IPS-18a (cell line): ENCODE results near the gene HMX1.

Experiments used
- H3K27ac ChIP-seq: one replicate; pipeline ENCODE4 v1.5.1; 2013; ENCODE audit warnings: low read length
- H3K27me3 ChIP-seq: one replicate; pipeline ENCODE4 v1.6.1; 2013; ENCODE audit warnings: mild to moderate bottlenecking, low read length; ENCODE audit not compliant: control insufficient read depth, insufficient read depth
- H3K36me3 ChIP-seq: one replicate; pipeline ENCODE4 v1.6.1; 2013; ENCODE audit warnings: low read depth, low read length; ENCODE audit not compliant: control insufficient read depth
- H3K4me1 ChIP-seq: one replicate; pipeline ENCODE4 v1.6.1; 2013; ENCODE audit warnings: low read depth, low read length; ENCODE audit not compliant: control insufficient read depth
- H3K4me3 ChIP-seq: one replicate; pipeline ENCODE4 v1.5.1; 2013; ENCODE audit warnings: low read length
- H3K9ac ChIP-seq: one replicate; pipeline ENCODE4 v1.6.1; 2013; ENCODE audit warnings: mild to moderate bottlenecking, low read length, moderate library complexity
- H3K9me3 ChIP-seq: one replicate; pipeline ENCODE4 v1.6.1; 2013; ENCODE audit warnings: low read depth, low read length; ENCODE audit not compliant: control insufficient read depth

The HMX1 gene

DNA sequence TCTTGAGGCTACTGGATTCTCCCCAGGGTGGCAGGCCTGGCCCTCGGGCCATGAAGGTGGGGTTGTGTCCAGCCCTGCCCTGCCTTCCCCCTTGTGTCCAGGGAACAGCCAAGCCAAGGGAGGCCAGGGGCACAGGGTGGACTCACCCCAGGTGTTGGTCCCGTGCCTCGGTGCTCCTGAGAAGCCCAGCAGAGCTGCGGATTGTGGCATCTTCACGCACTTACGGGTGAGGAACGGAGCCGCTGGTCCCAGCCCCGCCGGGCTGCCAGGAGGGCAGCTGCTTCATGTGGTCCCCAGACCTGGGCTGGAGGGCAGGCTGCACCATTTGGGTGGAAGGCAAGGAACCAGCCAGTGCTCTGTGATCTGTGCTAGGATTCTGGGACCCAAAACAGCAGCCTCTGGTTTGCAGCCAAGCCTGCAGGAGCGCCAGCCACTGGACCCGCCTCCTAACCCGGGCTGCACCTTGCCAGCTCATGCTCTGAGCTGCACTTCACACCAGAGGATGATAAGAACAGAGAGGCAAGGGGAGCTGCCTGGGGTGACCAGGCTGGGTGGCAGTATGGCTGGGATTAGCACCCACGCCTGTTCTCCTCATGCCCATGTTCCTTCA lies 36.1 kb upstream of the HMX1 start:
- Histone ChIP-seq H3K9ac (no peak overlapping the region), H3K27me3 (no peaks in the 10 kb centered on the region), H3K27ac (no peak overlapping the region), H3K4me1 (no peaks in the 10 kb centered on the region), H3K36me3 (no peaks in the 10 kb centered on the region), H3K9me3 (no peaks in the 10 kb centered on the region), H3K4me3 (no peak overlapping the region)

DNA sequence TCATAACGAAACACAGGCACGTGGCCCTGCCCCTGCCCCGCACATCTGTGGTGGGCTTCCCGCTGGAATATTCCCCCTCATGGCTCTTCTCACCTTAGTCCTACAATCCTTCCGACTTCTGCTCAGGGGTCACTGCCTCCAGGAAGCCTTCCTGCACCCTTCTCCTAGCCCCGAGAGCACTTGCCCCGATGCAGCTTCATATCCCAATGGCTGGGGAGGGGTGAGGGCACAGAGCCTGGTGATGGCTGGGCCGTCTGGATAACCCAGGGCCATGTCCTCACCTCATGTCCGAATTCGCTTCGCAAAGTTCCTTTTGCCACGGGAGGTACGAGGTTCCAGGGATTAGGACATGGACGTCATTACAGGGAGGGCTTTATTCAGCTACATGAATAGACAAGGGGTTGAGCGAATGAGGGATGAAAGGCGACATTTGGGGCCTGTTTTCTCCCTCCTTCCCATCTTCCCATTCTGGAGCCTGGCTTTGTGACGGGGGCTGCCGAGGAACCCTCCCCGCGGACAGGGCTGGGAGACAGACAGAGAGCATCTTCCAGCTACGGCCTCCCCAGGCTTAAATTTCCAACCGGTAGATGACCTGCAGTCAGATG lies 35.5 kb upstream of the HMX1 start:
- H3K9me3 ChIP-seq: no peaks in the 10 kb centered on the region
- no peaks in the 10 kb centered on the region for H3K36me3 ChIP-seq
- H3K4me1 ChIP-seq: no peaks in the 10 kb centered on the region
- H3K9ac ChIP-seq: no peak overlapping the region
- H3K27me3 ChIP-seq: no peaks in the 10 kb centered on the region
- H3K4me3 ChIP-seq: no peak overlapping the region
- no peak overlapping the region for H3K27ac ChIP-seq

DNA sequence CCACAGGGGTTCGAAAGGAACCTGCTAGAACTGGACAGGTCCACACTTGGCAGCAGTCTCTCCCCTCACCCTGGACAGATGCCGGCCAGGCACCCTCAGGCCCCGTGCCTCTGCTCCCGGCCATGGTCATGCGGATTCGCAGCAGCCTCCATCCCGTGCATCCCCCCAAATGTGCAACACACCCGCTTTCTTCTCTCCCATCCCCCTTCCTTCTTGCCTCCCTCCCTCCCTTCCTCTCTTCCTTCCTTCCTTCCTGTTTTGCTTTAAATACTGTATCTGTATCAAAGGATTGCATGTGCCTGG lies 35.0 kb upstream of the HMX1 start:
- H3K4me3 ChIP-seq: no peak overlapping the region
- peaks cover 3% of the 10 kb centered on the region for H3K9me3 ChIP-seq
- no peaks in the 10 kb centered on the region for H3K4me1 ChIP-seq
- no peak overlapping the region for H3K9ac ChIP-seq
- H3K36me3 ChIP-seq: no peaks in the 10 kb centered on the region
- H3K27me3 ChIP-seq: no peaks in the 10 kb centered on the region
- no peak overlapping the region for H3K27ac ChIP-seq

DNA sequence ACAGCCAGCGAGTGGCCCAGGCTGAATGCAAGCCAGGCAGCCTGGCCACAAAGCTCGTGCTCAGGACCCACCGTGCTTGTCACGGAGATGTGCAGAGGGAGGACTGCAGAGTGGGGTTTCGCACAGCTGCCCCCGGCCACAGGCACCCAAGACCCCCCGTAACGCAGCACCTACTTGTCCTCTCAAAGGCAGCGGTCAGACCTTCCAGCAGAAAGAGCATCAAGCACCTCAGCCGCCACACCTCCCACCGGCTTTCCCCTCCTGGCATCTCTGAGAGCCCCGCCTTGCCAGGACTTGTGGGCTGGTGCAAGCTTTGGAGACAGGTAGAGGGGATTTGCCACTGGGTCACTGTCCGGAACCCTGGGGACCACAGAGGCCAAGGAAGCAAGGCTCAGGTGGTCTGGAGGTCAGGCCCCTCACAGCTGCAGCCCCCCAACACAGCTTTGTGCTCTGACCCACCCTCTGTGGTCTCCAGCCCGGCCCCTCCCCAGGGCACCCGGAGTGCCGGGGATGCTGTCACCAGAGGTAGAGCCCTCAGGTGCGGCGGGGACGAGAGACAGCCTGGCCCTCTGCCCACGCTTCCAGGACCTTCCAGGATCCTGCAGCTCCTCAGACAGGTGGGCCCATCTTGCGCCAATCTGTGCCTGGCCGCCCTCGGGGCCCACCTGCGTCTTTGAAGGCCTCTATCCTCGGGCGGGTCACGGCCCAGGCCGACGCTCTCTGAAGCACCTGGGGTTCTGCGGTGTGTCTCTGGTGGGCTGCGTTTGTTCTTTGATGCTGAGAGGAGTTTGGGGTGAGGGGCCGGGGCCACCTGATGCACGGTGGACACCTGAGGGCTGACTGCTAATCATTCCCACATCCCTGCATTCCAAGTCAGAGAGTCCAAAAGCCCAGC lies 34.4 kb upstream of the HMX1 start:
- Histone ChIP-seq H3K9me3 (peaks cover 5% of the 10 kb centered on the region), H3K27me3 (no peaks in the 10 kb centered on the region), H3K4me1 (no peaks in the 10 kb centered on the region), H3K27ac (no peak overlapping the region), H3K9ac (no peak overlapping the region), H3K4me3 (no peak overlapping the region), H3K36me3 (no peaks in the 10 kb centered on the region)

DNA sequence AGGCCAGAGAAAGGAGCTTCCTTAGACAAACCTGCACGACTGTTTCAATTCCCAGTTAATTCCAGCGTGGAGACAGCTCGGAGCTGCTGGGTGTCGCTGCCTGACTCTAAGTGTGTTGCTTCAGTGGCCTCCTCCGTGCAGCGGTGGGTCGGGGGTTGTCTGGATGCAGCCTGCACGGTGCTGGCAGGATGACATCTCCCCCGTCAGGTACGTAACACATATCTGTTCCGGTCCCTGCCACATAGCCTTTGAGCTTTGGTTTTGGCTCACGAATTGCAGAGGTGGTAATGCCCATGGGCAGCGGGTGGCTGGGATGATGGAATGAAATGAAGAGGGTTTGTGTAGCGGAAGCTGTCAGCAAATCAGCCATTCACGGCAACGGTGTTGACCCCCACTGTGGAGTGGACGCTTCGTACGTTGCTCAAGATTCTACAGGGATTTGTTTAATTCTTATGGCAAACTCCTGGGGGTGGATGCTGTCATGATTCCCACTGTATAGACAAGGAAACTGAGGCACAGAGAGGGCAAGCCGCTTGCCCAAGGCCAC lies 33.7 kb upstream of the HMX1 start:
- Histone ChIP-seq H3K4me3 (no peak overlapping the region), H3K4me1 (no peaks in the 10 kb centered on the region), H3K9ac (no peak overlapping the region), H3K27ac (no peak overlapping the region), H3K36me3 (no peaks in the 10 kb centered on the region), H3K27me3 (no peaks in the 10 kb centered on the region), H3K9me3 (peaks cover 5% of the 10 kb centered on the region)

DNA sequence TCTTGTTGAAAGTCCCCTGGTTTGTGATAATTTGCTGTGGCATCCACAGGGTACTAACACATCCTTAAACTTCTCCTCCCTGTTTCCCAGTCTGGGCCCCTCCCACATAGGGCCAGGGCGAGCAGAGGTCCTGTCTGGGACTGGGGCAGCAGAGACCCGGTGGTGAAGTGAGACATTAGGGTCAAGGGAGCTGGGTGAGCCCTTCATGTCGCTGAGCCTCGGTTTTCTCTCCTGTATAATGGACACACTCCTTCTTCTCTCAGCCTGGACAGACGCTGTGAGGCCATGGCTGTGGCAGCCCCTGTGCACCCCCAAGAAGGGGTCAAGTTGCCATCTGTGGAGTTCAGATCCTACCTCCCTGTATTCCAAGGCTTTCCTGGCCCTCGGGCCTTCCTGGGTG lies 33.0 kb upstream of the HMX1 start:
- no peak overlapping the region for H3K9ac ChIP-seq
- H3K9me3 ChIP-seq: peaks cover 5% of the 10 kb centered on the region
- H3K36me3 ChIP-seq: no peaks in the 10 kb centered on the region
- H3K27me3 ChIP-seq: no peaks in the 10 kb centered on the region
- no peaks in the 10 kb centered on the region for H3K4me1 ChIP-seq
- H3K4me3 ChIP-seq: no peak overlapping the region
- H3K27ac ChIP-seq: no peak overlapping the region

DNA sequence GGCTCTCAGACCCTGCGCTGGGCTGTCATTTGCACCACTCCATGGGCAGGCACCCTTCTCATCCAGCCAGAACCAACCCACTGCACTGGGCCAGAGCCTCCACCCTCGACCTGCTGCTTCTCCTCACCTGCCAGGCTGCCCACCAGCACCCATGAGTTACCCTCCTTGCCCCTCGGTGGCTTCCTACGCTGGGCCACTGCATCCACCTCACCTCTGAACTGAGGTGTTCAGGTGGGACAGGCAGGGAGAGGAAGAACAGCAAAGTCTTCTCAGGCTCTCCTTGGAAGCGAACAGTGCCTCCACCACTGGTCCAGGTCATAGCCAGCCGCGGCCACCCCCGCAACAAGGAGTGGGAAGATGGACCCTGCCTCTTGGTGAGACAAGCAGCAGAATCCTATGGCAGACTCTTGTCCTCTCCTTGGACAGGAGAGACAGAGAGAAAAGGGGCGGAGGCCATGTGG lies 32.4 kb upstream of the HMX1 start:
- H3K27ac ChIP-seq: no peak overlapping the region
- no peaks in the 10 kb centered on the region for H3K4me1 ChIP-seq
- H3K9ac ChIP-seq: no peak overlapping the region
- H3K27me3 ChIP-seq: no peaks in the 10 kb centered on the region
- H3K9me3 ChIP-seq: peaks cover 5% of the 10 kb centered on the region
- H3K4me3 ChIP-seq: no peak overlapping the region
- no peaks in the 10 kb centered on the region for H3K36me3 ChIP-seq

DNA sequence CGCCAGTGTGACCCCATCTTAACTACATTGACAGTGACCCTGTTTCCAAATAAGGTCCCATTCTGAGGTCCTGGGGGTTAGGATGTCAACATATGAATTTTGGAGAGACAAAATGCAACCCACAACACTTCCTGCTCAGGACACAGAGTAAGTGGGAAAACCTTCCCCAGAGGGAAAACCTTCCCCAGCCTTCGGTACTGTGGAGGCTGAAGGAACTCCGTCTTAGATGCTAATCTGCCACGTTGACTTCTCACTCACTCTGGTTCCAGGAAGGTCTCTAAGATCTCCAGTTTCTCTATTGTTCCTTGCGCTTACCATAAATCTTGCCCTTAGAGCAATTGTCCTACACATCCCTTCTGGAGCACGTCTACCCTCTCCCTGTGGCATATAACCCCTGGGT lies 29.7 kb upstream of the HMX1 start:
- Histone ChIP-seq H3K27ac (no peak overlapping the region), H3K9ac (no peak overlapping the region), H3K36me3 (no peaks in the 10 kb centered on the region), H3K4me3 (no peak overlapping the region), H3K27me3 (peaks cover 24% of the 10 kb centered on the region), H3K9me3 (peaks cover 5% of the 10 kb centered on the region), H3K4me1 (no peaks in the 10 kb centered on the region)

DNA sequence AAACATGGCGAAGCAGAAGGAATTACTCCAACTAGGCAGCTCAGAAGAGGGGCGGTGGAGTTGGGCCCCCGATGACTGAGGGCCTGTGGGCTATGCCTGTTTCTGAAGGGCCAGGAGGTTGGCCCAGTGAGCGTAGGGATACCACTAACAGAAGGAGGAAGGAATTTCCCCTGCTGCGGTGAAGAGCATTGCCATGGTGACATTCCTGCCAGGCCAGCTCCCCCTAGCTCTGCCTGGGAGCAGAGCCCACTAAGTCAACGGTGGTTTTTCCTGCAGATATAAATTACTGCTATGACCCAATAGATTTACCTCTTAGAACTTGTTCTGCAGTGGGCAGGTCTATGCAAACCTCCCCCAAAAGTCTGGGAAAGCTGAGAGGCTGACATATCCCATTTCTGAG lies 28.9 kb upstream of the HMX1 start:
- H3K27me3 ChIP-seq: peaks cover 32% of the 10 kb centered on the region
- H3K36me3 ChIP-seq: no peaks in the 10 kb centered on the region
- no peaks in the 10 kb centered on the region for H3K4me1 ChIP-seq
- no peak overlapping the region for H3K9ac ChIP-seq
- H3K9me3 ChIP-seq: peaks cover 5% of the 10 kb centered on the region
- no peak overlapping the region for H3K27ac ChIP-seq
- H3K4me3 ChIP-seq: no peak overlapping the region

DNA sequence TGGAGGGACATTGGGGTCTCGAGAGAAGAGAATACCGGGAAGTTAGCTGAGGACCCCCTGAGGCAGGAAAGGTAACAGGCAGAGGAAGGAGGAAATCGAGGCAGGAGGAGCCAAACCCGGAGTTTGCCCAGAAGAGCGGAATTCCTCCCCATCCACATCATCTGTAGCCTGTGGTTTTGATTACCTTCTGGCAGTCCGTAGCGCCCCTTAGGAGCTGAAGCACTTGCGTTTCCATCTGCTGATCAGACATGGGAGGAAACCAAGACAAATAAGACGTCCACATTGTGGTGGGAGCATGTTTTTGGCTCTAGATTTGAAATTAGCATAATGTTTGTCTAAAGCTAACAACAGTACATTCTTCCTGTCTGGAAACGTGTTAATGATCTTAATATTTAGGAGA lies 26.8 kb upstream of the HMX1 start:
- Histone ChIP-seq H3K9ac (no peak overlapping the region), H3K36me3 (no peaks in the 10 kb centered on the region), H3K27me3 (peaks cover 54% of the 10 kb centered on the region), H3K4me1 (no peaks in the 10 kb centered on the region), H3K27ac (no peak overlapping the region), H3K4me3 (no peak overlapping the region), H3K9me3 (peaks cover 5% of the 10 kb centered on the region)

DNA sequence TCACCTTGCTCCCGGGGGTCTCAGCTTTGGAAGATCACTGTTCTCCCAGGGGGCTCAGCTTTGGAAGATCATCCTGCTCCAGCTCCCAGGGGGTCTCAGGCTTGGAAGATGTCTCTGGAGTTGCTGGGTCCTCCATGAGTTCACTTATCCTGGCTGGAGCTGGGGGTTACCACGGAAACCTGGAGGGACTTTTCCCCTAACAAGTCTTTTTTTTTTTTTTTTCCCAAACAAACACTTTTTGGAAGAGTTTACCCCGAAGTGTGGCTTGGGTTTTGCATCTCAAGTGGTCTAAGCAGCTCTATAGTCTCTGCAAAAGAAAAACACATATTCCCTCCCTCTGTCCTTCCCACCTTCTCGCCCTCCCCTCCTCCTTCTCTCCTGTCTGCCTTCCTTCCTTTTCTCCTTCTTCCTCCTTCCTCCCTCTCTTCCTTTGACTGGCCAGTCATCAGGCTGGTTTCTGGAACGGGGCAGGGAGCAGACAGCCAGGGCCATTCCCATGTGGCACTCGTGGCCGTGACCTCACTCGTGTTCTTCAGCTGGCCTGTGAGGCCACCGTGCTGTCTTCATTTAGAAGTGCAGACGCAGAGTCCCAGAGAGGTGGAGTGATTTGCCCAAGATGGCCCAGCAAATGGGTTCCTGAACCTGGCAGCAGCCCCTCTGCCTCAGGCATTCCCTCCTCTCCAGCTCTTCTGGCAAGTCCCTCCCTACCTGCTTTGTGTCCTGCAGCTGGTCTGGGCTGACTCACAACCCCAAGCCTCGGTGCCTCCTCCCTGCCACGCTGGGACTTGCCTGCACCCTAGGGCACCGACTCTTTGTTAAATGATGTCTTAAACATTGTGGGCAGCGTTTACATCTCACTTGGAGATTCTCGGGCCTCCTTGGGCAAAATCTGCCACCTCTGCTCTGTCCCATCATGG lies 25.9 kb upstream of the HMX1 start:
- no peaks in the 10 kb centered on the region for H3K36me3 ChIP-seq
- H3K4me1 ChIP-seq: no peaks in the 10 kb centered on the region
- H3K9me3 ChIP-seq: peaks cover 5% of the 10 kb centered on the region
- no peak overlapping the region for H3K4me3 ChIP-seq
- H3K27me3 ChIP-seq: peaks cover 63% of the 10 kb centered on the region
- H3K9ac ChIP-seq: no peak overlapping the region
- H3K27ac ChIP-seq: no peak overlapping the region
